Erythroblast (primary cell): ENCODE data around the gene TRIM54.

Experiments used
- GATA1 ChIP-seq: IDR thresholded peaks from 2 replicates; pipeline ENCODE4 v1.6.1; 2011; ENCODE audit warnings: low read depth, mild to moderate bottlenecking, control low read depth, low read length, moderate library complexity
- POLR2A ChIP-seq: IDR thresholded peaks from 2 replicates; pipeline ENCODE4 v1.6.1; 2011; ENCODE audit warnings: mild to moderate bottlenecking, low read length

DNA sequence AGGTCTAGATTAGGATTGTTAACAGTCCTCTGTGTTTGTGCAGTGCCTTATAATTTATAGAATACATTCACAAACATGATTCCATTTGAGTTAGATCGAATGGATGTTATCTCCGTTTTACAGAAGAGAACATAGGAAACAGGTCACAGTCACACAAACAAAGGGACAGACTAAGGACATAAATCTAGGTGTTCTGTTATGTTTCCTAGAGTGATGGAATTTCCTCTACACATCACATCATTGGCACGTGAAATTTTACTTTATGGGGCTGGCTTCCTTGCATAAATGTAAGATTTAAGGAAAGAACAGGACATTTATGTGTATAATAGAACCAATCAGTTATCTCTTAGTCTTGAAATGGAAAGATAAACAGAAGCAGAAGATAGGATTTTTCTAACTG lies 6.4 kb downstream of the TRIM54 start:
- no peak for TF ChIP-seq POLR2A
- no peak for TF ChIP-seq GATA1
